ENCODE data around the gene DOCK9.

The DOCK9 gene

GRCh38 chr13:98751367-98751782 is 226.5 kb downstream of the DOCK9 start:
- no peak for DNase-seq (ENCODE audit: extremely low read depth, low read depth)
- TF ChIP-seq CTCF (IDR thresholded peaks at IDR 0.05; ENCODE audit: low read depth, low read length): no peak

GRCh38 chr13:98749501-98749900 is 228.4 kb downstream of the DOCK9 start:
- no peak for DNase-seq (ENCODE audit: extremely low read depth, low read depth)
- no peak for TF ChIP-seq CTCF (IDR thresholded peaks at IDR 0.05; ENCODE audit: low read depth, low read length)

- no peak for DNase-seq (ENCODE audit: extremely low read depth, low read depth)
- TF ChIP-seq CTCF (IDR thresholded peaks at IDR 0.05; ENCODE audit: low read depth, low read length): no peak
Observed at GRCh38 chr13:98746968-98747367, 230.9 kb downstream of the DOCK9 start.

Measured in AG09319 (cell line).